Activated CD4-positive, alpha-beta T cell treated with anti-CD3 and anti-CD28 coated beads for 1 hour (primary cell): ENCODE data around the gene PDZK1IP1.
"Not testable (repeated sequence)": the region's sequence is repeated elsewhere in the genome, so short reads cannot be mapped to it uniquely, and the experiment has no call there.

Source experiments
- DNase-seq: peaks from one replicate; pipeline ENCODE4 v3.0.0-alpha.2; 2020

Gene PDZK1IP1

GRCh38 chr1:47223174-47223920 is 33.5 kb upstream of the PDZK1IP1 start:
- no peak for DNase-seq

- no peak for DNase-seq
These were observed 32.6 kb upstream of the PDZK1IP1 start for GRCh38 chr1:47222476-47222875.

- DNase-seq, result no peak
These were observed 29.9 kb upstream of the PDZK1IP1 start for GRCh38 chr1:47219590-47220220.

GRCh38 chr1:47219001-47219400 is 29.2 kb upstream of the PDZK1IP1 start:
- no peak for DNase-seq

- DNase-seq, result no peak
These were observed 26.6 kb upstream of the PDZK1IP1 start for GRCh38 chr1:47216278-47217059.

- no peak for DNase-seq
These were observed 25.9 kb upstream of the PDZK1IP1 start for GRCh38 chr1:47215713-47216112.

GRCh38 chr1:47214549-47214948 is 24.7 kb upstream of the PDZK1IP1 start:
- no peak for DNase-seq

- no peak for DNase-seq
These were observed 23.6 kb upstream of the PDZK1IP1 start for GRCh38 chr1:47213230-47213963.

GRCh38 chr1:47212636-47213229 is 22.9 kb upstream of the PDZK1IP1 start:
- DNase-seq, result no peak

- DNase-seq, result no peak
These were observed 22.0 kb upstream of the PDZK1IP1 start for GRCh38 chr1:47211796-47212269.

GRCh38 chr1:47210666-47211065 is 20.8 kb upstream of the PDZK1IP1 start:
- DNase-seq, result no peak

- DNase-seq, result no peak
These were observed 20.0 kb upstream of the PDZK1IP1 start for GRCh38 chr1:47209725-47210325.

- no peak for DNase-seq
These were observed 19.3 kb upstream of the PDZK1IP1 start for GRCh38 chr1:47209091-47209490.

GRCh38 chr1:47208374-47208850 is 18.6 kb upstream of the PDZK1IP1 start:
- DNase-seq, result no peak

GRCh38 chr1:47207803-47208373 is 18.1 kb upstream of the PDZK1IP1 start:
- no peak for DNase-seq

GRCh38 chr1:47205918-47206317 is 16.1 kb upstream of the PDZK1IP1 start:
- no peak for DNase-seq

GRCh38 chr1:47203504-47203903 is 13.7 kb upstream of the PDZK1IP1 start:
- DNase-seq, result not testable (repeated sequence)

GRCh38 chr1:47201179-47201578 is 11.3 kb upstream of the PDZK1IP1 start:
- no peak for DNase-seq

GRCh38 chr1:47198214-47198613 is 8.4 kb upstream of the PDZK1IP1 start:
- no peak for DNase-seq

GRCh38 chr1:47196622-47197021 is 6.8 kb upstream of the PDZK1IP1 start:
- no peak for DNase-seq

- not testable (repeated sequence) for DNase-seq
These were observed 6.1 kb upstream of the PDZK1IP1 start for GRCh38 chr1:47195981-47196380.

- DNase-seq, result no peak
These were observed 4.5 kb upstream of the PDZK1IP1 start for GRCh38 chr1:47194311-47194710.
